ENCODE measurements around the gene GNA12.

DNA sequence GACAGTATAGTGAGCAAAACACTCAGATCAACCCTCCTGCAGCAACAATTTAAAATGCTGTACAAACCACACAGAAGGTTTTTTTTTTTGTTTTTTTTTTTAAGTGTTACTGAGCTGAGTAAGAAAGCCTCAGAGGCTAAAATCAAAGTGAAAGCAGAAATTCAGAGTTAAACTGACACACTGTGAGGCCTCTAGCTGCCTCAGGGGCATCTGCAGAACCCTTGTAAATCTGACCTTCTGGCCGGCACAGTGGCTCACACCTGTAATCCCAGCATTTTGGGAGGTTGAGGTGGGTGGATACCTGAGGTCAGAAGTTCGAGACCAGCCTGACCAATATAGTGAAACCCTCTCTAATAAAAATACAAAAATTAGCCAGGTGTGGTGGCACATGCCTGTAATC lies 7.4 kb upstream of the GNA12 start:
- TF ChIP-seq, protein P1, sequence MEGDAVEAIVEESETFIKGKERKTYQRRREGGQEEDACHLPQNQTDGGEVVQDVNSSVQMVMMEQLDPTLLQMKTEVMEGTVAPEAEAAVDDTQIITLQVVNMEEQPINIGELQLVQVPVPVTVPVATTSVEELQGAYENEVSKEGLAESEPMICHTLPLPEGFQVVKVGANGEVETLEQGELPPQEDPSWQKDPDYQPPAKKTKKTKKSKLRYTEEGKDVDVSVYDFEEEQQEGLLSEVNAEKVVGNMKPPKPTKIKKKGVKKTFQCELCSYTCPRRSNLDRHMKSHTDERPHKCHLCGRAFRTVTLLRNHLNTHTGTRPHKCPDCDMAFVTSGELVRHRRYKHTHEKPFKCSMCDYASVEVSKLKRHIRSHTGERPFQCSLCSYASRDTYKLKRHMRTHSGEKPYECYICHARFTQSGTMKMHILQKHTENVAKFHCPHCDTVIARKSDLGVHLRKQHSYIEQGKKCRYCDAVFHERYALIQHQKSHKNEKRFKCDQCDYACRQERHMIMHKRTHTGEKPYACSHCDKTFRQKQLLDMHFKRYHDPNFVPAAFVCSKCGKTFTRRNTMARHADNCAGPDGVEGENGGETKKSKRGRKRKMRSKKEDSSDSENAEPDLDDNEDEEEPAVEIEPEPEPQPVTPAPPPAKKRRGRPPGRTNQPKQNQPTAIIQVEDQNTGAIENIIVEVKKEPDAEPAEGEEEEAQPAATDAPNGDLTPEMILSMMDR (IDR thresholded peaks at IDR 0.05 in 2 of 3, conservative IDR thresholded peaks at IDR 0.05 in 1 of 3; ENCODE audit: insufficient read depth in 2 of 3, low read depth in 1 of 3, low read length in 3 of 3), result no peak
- TF ChIP-seq BRCA1 (IDR thresholded peaks at IDR 0.05) (no peak), BRCA1 (CRISPR knock-in tag; IDR thresholded peaks at IDR 0.05) (no peak), ZNF778 (CRISPR knock-in tag; IDR thresholded peaks at IDR 0.05) (no peak), ZBTB9 (CRISPR knock-in tag; IDR thresholded peaks at IDR 0.05) (no peak), POLR2AphosphoS2 (IDR thresholded peaks at IDR 0.05; ENCODE audit: low read length) (no peak), CBX8 (IDR thresholded peaks at IDR 0.05; ENCODE audit: borderline replicate concordance, extremely low read depth, low read depth, low read length, poor library complexity, severe bottlenecking) (no peak)

All from K562 (cell line).